Endodermal cell (in vitro differentiated cells): Measurements from ENCODE around the gene GOLGA6L9. TPM values are rescaled to one million over a fixed set of nuclear protein-coding genes. Genes with fewer than 3 reads are reported as not detected.
"Not testable (repeated sequence)": the region's sequence is repeated elsewhere in the genome, so short reads cannot be mapped to it uniquely, and the experiment has no call there.

Experiments used
- DNase-seq: peaks from one replicate; pipeline ENCODE4 v3.0.0-alpha.2; 2017
- H3K27ac ChIP-seq: 2 replicates; pipeline ENCODE4 v1.5.1; 2013; ENCODE audit warnings: mild to moderate bottlenecking, low read depth, low read length, moderate library complexity
- H3K27me3 ChIP-seq: 2 replicates; pipeline ENCODE4 v1.6.1; 2013; ENCODE audit warnings: mild to moderate bottlenecking, low read length, moderate library complexity; ENCODE audit not compliant: insufficient read depth, control insufficient read depth, poor library complexity, severe bottlenecking
- H3K36me3 ChIP-seq: 2 replicates; pipeline ENCODE4 v1.7.0; 2013; ENCODE audit warnings: mild to moderate bottlenecking, low read length, moderate library complexity; ENCODE audit not compliant: control insufficient read depth, insufficient read depth
- H3K4me1 ChIP-seq: one replicate; pipeline ENCODE4 v1.7.0; 2013; ENCODE audit warnings: low read length; ENCODE audit not compliant: control insufficient read depth, insufficient read depth
- H3K4me3 ChIP-seq: 2 replicates; pipeline ENCODE4 v1.5.1; 2013; ENCODE audit warnings: mild to moderate bottlenecking, low read length, moderate library complexity
- H3K9ac ChIP-seq: 2 replicates; pipeline ENCODE4 v1.6.1; 2013; ENCODE audit warnings: mild to moderate bottlenecking, low read length, moderate library complexity; ENCODE audit not compliant: poor library complexity, severe bottlenecking; ENCODE audit errors: extremely low read depth
- H3K9me3 ChIP-seq: 2 replicates; pipeline ENCODE4 v1.6.1; 2013; ENCODE audit warnings: mild to moderate bottlenecking, low read length, moderate library complexity; ENCODE audit not compliant: control insufficient read depth
- H3K27ac Mint-ChIP-seq: 2 replicates; pipeline ENCODE4 v1.8.0; 2020; ENCODE audit warnings: mixed read lengths
- H3K27me3 Mint-ChIP-seq: 2 replicates; pipeline ENCODE4 v1.8.0; 2021; ENCODE audit warnings: mild to moderate bottlenecking, mixed read lengths; ENCODE audit not compliant: insufficient read depth
- H3K36me3 Mint-ChIP-seq: 2 replicates; pipeline ENCODE4 v1.8.0; 2020; ENCODE audit warnings: low read depth, mixed read lengths
- H3K4me1 Mint-ChIP-seq: 2 replicates; pipeline ENCODE4 v1.8.0; 2020; ENCODE audit warnings: mixed read lengths
- H3K4me3 Mint-ChIP-seq: 2 replicates; pipeline ENCODE4 v1.8.0; 2020; ENCODE audit warnings: mild to moderate bottlenecking, moderate library complexity, mixed read lengths
- H3K9me3 Mint-ChIP-seq: 2 replicates; pipeline ENCODE4 v1.8.0; 2020; ENCODE audit warnings: mild to moderate bottlenecking, mixed read lengths
- WGBS, 2 experiments: methylation state at CpG; one replicate each; pipeline versions ENCODE4 v1.1.5 to v1.1.7; 2013; ENCODE audit warnings: missing lambda C conversion rate in 2 of 2, mixed read lengths in 1 of 2; ENCODE audit not compliant: insufficient coverage in 1 of 2, insufficient read length in 1 of 2; 5-methylcytosine and 5-hydroxymethylcytosine counted together
- total RNA-seq, 2 donors: library from RNA; stranded (reverse); fragmentation: NEBNext Ultra II Directional in 1 of 2; extraction: Animal tissue kit (Norgen Biotek cat#: 25700) in 1 of 2; gene quantifications; 2 replicates in 1 of 2; 3 replicates in 1 of 2; pipeline ENCODE4 v1.2.1, GENCODE V29; 2021
- TF ChIP-seq, protein P1 (sequence below): fragments of 200-600 bp; sonication (generic); conservative IDR thresholded peaks from 2 replicates; pipeline ENCODE4 v1.5.0; 2021; ENCODE audit warnings: antibody characterized with exemption, mild to moderate bottlenecking

Gene GOLGA6L9
- total RNA-seq, 2 donors from 2014 or later, result 8.1 to 11.4 TPM

DNA sequence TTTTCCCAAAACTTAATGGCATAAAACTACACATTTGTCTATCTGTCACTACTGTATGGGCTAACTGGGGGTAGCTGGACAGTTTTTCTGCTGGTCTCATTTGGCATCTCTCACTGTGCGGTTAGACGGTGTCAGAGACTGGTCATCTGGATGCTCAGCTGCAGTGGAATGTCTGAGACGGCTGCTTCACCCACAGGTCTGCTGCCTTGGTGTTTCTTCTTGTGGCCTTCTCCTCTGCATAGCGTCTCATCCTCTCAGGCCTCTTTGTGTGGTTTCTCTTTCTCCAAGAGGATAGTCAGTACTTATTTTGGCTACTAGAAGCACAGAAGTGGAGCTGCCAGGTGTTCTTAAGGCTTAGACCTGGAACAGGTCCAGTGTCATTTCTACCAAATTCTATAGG is 35.9 kb upstream of the GOLGA6L9 start:
- H3K4me3 Mint-ChIP-seq, result no peak overlapping the region
- H3K9me3 Mint-ChIP-seq, result no peaks in the 10 kb centered on the region
- H3K27me3 Mint-ChIP-seq, result no peaks in the 10 kb centered on the region
- H3K27me3 ChIP-seq, result no peaks in the 10 kb centered on the region
- DNase-seq, result no peak
- 93 to 94% methylated on average over 4 of the region's 4 CpGs for WGBS, 2 experiments
- no peak overlapping the region for H3K4me3 ChIP-seq
- H3K27ac ChIP-seq, result no peak overlapping the region
- no peaks in the 10 kb centered on the region for H3K9me3 ChIP-seq
- no peak overlapping the region for H3K27ac Mint-ChIP-seq
- no peaks in the 10 kb centered on the region for H3K4me1 ChIP-seq
- H3K4me1 Mint-ChIP-seq, result peaks cover 33% of the 10 kb centered on the region
- no peaks in the 10 kb centered on the region for H3K36me3 ChIP-seq
- TF ChIP-seq, protein P1, sequence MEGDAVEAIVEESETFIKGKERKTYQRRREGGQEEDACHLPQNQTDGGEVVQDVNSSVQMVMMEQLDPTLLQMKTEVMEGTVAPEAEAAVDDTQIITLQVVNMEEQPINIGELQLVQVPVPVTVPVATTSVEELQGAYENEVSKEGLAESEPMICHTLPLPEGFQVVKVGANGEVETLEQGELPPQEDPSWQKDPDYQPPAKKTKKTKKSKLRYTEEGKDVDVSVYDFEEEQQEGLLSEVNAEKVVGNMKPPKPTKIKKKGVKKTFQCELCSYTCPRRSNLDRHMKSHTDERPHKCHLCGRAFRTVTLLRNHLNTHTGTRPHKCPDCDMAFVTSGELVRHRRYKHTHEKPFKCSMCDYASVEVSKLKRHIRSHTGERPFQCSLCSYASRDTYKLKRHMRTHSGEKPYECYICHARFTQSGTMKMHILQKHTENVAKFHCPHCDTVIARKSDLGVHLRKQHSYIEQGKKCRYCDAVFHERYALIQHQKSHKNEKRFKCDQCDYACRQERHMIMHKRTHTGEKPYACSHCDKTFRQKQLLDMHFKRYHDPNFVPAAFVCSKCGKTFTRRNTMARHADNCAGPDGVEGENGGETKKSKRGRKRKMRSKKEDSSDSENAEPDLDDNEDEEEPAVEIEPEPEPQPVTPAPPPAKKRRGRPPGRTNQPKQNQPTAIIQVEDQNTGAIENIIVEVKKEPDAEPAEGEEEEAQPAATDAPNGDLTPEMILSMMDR, result no peak
- no peaks in the 10 kb centered on the region for H3K36me3 Mint-ChIP-seq
- H3K9ac ChIP-seq, result no peak overlapping the region

DNA sequence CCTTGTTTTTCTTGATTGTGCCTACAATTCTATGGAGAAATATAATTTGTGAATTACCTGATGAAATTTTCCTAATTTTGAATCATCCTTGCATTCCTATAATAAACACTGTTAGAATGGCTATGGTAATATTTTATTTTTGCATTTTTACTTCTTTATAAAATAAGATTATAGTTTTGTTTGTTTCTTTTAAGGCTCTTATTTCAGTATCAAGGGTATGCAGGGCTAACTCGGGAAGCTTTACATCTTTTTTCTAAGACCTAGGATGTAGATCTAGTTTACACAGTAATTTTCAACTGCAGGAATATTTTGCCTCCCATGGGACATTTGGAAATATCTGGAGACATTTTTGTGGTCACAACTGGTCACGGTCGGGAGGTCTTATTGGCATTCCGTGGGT is 33.8 kb upstream of the GOLGA6L9 start:
- not testable (repeated sequence) for H3K27ac Mint-ChIP-seq, H3K9me3 ChIP-seq, H3K4me3 Mint-ChIP-seq, H3K4me3 ChIP-seq, H3K4me1 ChIP-seq, DNase-seq, H3K27me3 Mint-ChIP-seq, H3K27me3 ChIP-seq, H3K27ac ChIP-seq, H3K36me3 Mint-ChIP-seq, H3K36me3 ChIP-seq, H3K9ac ChIP-seq, H3K9me3 Mint-ChIP-seq
- WGBS, 2 experiments, result no CpG with 5 or more reads among the region's 4 CpGs
- peaks cover 29% of the 10 kb centered on the region for H3K4me1 Mint-ChIP-seq

DNA sequence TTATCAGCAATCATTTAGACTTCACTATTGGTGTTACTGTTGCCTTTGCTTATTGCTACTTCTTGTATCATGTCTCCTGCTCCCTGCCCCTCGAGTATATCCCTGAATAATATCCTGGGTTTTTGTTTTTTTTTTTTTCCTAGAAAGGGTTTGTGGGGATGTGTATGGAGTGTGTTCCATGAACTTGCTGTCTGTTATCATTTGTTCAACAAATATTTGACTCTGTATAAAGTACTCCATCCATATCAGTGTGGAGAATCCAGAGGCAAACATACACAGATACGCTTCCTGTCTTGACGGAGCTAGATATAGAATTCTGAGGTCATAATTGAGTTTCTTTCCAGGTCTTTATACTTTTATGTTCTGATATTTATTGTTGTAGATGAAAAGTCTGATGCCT is 31.8 kb upstream of the GOLGA6L9 start:
- no peak for DNase-seq
- 100% methylated on average over 3 of the region's 3 CpGs; no CpG with 5 or more reads in 1 of the 2 experiments for WGBS, 2 experiments
- no peaks in the 10 kb centered on the region for H3K36me3 Mint-ChIP-seq
- Histone ChIP-seq H3K36me3 (peaks cover 7% of the 10 kb centered on the region), H3K27me3 (no peaks in the 10 kb centered on the region), H3K4me3 (no peak overlapping the region), H3K9me3 (no peaks in the 10 kb centered on the region), H3K4me1 (no peaks in the 10 kb centered on the region), H3K9ac (no peak overlapping the region), H3K27ac (no peak overlapping the region)
- TF ChIP-seq, protein P1, result no peak
- H3K4me1 Mint-ChIP-seq, result peaks cover 15% of the 10 kb centered on the region
- H3K27ac Mint-ChIP-seq, result peak overlapping the region; percentile 14
- no peaks in the 10 kb centered on the region for H3K27me3 Mint-ChIP-seq
- no peak overlapping the region for H3K4me3 Mint-ChIP-seq
- no peaks in the 10 kb centered on the region for H3K9me3 Mint-ChIP-seq

DNA sequence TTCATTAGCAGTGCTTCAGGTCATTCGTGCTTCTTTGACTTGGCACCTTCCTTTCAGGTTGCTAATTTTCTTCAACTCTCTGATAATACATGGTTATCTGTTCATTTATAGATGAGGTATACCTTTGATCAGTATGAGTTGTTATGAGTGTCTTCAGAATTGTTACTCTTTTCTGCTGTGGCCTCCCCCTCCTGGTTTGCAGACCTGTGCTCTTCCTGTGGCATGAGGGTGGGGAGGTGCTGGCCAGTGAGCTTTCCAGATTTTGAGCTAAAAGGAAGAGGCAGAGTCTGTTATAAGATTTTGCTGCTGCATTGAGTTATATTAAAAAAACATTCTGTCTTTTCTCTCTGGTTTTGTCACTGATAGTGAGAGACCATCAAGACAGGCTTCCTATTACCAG is 30.8 kb upstream of the GOLGA6L9 start:
- H3K9ac ChIP-seq, result no peak overlapping the region
- no peaks in the 10 kb centered on the region for H3K9me3 ChIP-seq
- H3K27ac Mint-ChIP-seq, result peak overlapping the region; percentile 62
- no peaks in the 10 kb centered on the region for H3K27me3 Mint-ChIP-seq
- H3K36me3 Mint-ChIP-seq, result no peaks in the 10 kb centered on the region
- 60% methylated on average over 1 of the region's 1 CpG; no CpG with 5 or more reads in 1 of the 2 experiments for WGBS, 2 experiments
- no peak overlapping the region for H3K4me3 ChIP-seq
- H3K4me1 Mint-ChIP-seq, result peaks cover 17% of the 10 kb centered on the region
- TF ChIP-seq, protein P1, result no peak
- no peak overlapping the region for H3K27ac ChIP-seq
- no peak for DNase-seq
- H3K4me1 ChIP-seq, result no peaks in the 10 kb centered on the region
- peaks cover 7% of the 10 kb centered on the region for H3K36me3 ChIP-seq
- H3K9me3 Mint-ChIP-seq, result no peaks in the 10 kb centered on the region
- H3K4me3 Mint-ChIP-seq, result no peak overlapping the region
- no peaks in the 10 kb centered on the region for H3K27me3 ChIP-seq

DNA sequence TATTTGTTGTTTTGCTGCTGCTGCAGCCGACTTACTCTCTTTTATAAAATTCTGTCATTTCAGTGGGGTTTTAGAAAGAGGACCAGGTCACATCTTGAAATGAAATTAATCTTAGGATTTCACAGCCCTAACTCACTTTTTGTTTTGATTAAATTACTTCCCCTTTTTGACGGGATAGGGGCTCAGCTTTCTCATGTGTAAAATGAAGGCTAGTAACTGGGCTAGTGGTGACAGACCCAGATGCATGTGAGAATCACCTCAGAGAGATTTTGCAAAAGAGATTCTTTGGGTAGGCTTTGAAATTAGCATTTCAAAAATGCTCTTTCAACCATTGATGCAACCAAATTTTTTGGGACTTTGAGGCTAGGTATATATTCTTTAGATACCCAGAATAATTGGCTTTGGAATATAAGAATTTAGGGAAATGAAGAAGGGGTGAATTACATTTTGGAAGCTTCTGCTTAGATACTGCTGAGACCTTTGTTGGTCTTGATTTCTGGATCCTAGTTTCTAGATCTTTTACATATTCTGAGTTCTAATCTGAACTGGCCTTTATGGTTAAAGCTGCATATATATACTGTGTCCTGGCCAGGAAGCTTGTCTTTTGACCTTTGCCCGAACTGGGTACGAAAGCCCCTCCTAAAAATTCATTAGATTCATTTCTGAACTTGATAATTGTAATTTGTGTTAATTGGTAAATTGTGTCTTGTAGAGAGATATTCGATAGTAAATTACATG is 30.1 kb upstream of the GOLGA6L9 start:
- H3K4me3 Mint-ChIP-seq, H3K27me3 Mint-ChIP-seq, H3K4me3 ChIP-seq, H3K36me3 ChIP-seq, H3K9ac ChIP-seq, H3K27me3 ChIP-seq, H3K27ac Mint-ChIP-seq, H3K4me1 ChIP-seq, H3K9me3 ChIP-seq, DNase-seq, H3K27ac ChIP-seq, H3K36me3 Mint-ChIP-seq, H3K9me3 Mint-ChIP-seq: not testable (repeated sequence)
- peaks cover 17% of the 10 kb centered on the region for H3K4me1 Mint-ChIP-seq
- WGBS, 2 experiments, result 73 to 100% methylated on average over 1 to 4 of the region's 5 CpGs
